HCT116 (cell line): ENCODE data around the gene FAM78B.

Experiments used
- CBX3 ChIP-seq: IDR thresholded peaks from 2 replicates; pipeline ENCODE4 v1.6.1; 2012; ENCODE audit warnings: low read depth
- EZH2 ChIP-seq: fragments of 200-600 bp; sonication (generic); IDR thresholded peaks from 2 replicates; pipeline ENCODE4 v1.6.1; 2017; ENCODE audit warnings: antibody characterized with exemption, mixed run types
- EZH2phosphoT487 ChIP-seq: fragments of 200-600 bp; IDR thresholded peaks from 2 replicates; pipeline ENCODE4 v1.6.1; 2018; ENCODE audit warnings: antibody characterized with exemption, borderline replicate concordance
- POLR2A ChIP-seq: IDR thresholded peaks from 2 replicates; pipeline ENCODE4 v1.7.0; 2011; ENCODE audit warnings: borderline replicate concordance; ENCODE audit not compliant: insufficient read depth, insufficient read length; ENCODE audit errors: extremely low read depth
- TCF7L2 ChIP-seq: IDR thresholded peaks from 2 replicates; pipeline ENCODE4 v1.7.0; 2011; ENCODE audit warnings: borderline replicate concordance, inconsistent platforms; ENCODE audit not compliant: insufficient read depth, insufficient read length; ENCODE audit errors: extremely low read depth
- YY1 ChIP-seq: IDR thresholded peaks from 2 replicates; pipeline ENCODE4 v1.6.1; 2011; ENCODE audit warnings: low read length, low read depth, moderate library complexity, mild to moderate bottlenecking; ENCODE audit not compliant: insufficient replicate concordance; ENCODE audit errors: extremely low read depth
- TF ChIP-seq, protein P1 (sequence below): IDR thresholded peaks from 2 replicates; pipeline ENCODE4 v1.6.1; 2012
- TF ChIP-seq, protein P2 (sequence below), 3 experiments: fragments of 200-600 bp in 1 of 3; sonication (generic) in 1 of 3; IDR thresholded peaks in 2 of 3; conservative IDR thresholded peaks in 1 of 3; 2 replicates each; pipeline ENCODE4 v1.5.1; 2012 to 2017; ENCODE audit warnings: low read depth in 2 of 3, low read length in 2 of 3, antibody characterized with exemption in 1 of 3, borderline replicate concordance in 1 of 3, control low read depth in 1 of 3, mild to moderate bottlenecking in 1 of 3, mixed read lengths in 1 of 3, mixed run types in 1 of 3, moderate library complexity in 1 of 3; ENCODE audit not compliant: insufficient read depth in 1 of 3
- TF ChIP-seq, protein P3 (sequence below): IDR thresholded peaks from 2 replicates; pipeline ENCODE4 v1.6.1; 2012; ENCODE audit warnings: low read depth

DNA sequence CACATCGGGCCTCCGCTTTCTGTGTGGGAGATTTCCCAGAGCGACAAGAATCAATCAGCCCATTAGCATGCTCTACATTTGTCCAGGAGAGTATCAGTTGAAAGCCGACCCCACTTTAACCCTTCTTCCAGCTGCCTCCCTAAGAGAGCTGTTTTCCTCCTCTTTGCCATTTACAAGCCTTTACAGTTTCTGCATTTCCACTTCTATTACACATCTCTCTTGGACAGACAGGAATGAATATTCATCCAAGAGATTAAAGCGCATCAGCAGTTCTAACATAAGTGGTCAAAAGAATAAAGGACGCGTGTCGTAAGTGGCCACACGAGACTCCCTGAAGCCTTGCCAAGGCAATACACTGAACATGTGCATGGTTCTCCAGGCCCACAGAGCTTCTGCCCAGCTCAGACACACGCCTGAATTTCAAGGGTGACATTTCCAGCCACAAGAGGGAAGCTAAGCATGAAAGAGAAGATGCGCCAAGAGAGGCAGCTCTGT lies 47.3 kb downstream of the FAM78B start:
- TF ChIP-seq, protein P1, sequence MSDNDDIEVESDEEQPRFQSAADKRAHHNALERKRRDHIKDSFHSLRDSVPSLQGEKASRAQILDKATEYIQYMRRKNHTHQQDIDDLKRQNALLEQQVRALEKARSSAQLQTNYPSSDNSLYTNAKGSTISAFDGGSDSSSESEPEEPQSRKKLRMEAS, result no peak
- TF ChIP-seq, protein P2, sequence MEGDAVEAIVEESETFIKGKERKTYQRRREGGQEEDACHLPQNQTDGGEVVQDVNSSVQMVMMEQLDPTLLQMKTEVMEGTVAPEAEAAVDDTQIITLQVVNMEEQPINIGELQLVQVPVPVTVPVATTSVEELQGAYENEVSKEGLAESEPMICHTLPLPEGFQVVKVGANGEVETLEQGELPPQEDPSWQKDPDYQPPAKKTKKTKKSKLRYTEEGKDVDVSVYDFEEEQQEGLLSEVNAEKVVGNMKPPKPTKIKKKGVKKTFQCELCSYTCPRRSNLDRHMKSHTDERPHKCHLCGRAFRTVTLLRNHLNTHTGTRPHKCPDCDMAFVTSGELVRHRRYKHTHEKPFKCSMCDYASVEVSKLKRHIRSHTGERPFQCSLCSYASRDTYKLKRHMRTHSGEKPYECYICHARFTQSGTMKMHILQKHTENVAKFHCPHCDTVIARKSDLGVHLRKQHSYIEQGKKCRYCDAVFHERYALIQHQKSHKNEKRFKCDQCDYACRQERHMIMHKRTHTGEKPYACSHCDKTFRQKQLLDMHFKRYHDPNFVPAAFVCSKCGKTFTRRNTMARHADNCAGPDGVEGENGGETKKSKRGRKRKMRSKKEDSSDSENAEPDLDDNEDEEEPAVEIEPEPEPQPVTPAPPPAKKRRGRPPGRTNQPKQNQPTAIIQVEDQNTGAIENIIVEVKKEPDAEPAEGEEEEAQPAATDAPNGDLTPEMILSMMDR (IDR thresholded peaks at IDR 0.05 in 2 of 3, conservative IDR thresholded peaks at IDR 0.05 in 1 of 3; ENCODE audit: borderline replicate concordance in 1 of 3, insufficient read depth in 1 of 3, low read depth in 2 of 3, low read length in 2 of 3), result no peak
- no peak for TF ChIP-seq TCF7L2
- no peak for TF ChIP-seq EZH2
- TF ChIP-seq, protein P3, sequence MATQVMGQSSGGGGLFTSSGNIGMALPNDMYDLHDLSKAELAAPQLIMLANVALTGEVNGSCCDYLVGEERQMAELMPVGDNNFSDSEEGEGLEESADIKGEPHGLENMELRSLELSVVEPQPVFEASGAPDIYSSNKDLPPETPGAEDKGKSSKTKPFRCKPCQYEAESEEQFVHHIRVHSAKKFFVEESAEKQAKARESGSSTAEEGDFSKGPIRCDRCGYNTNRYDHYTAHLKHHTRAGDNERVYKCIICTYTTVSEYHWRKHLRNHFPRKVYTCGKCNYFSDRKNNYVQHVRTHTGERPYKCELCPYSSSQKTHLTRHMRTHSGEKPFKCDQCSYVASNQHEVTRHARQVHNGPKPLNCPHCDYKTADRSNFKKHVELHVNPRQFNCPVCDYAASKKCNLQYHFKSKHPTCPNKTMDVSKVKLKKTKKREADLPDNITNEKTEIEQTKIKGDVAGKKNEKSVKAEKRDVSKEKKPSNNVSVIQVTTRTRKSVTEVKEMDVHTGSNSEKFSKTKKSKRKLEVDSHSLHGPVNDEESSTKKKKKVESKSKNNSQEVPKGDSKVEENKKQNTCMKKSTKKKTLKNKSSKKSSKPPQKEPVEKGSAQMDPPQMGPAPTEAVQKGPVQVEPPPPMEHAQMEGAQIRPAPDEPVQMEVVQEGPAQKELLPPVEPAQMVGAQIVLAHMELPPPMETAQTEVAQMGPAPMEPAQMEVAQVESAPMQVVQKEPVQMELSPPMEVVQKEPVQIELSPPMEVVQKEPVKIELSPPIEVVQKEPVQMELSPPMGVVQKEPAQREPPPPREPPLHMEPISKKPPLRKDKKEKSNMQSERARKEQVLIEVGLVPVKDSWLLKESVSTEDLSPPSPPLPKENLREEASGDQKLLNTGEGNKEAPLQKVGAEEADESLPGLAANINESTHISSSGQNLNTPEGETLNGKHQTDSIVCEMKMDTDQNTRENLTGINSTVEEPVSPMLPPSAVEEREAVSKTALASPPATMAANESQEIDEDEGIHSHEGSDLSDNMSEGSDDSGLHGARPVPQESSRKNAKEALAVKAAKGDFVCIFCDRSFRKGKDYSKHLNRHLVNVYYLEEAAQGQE, result no peak
- no peak for TF ChIP-seq EZH2phosphoT487
- no peak for TF ChIP-seq YY1
- no peak for TF ChIP-seq CBX3
- TF ChIP-seq POLR2A, result no peak
